Measurements from ENCODE around the gene ADGRB3.
"Not testable (repeated sequence)": the region's sequence is repeated elsewhere in the genome, so short reads cannot be mapped to it uniquely, and the experiment has no call there.

The ADGRB3 gene

DNA sequence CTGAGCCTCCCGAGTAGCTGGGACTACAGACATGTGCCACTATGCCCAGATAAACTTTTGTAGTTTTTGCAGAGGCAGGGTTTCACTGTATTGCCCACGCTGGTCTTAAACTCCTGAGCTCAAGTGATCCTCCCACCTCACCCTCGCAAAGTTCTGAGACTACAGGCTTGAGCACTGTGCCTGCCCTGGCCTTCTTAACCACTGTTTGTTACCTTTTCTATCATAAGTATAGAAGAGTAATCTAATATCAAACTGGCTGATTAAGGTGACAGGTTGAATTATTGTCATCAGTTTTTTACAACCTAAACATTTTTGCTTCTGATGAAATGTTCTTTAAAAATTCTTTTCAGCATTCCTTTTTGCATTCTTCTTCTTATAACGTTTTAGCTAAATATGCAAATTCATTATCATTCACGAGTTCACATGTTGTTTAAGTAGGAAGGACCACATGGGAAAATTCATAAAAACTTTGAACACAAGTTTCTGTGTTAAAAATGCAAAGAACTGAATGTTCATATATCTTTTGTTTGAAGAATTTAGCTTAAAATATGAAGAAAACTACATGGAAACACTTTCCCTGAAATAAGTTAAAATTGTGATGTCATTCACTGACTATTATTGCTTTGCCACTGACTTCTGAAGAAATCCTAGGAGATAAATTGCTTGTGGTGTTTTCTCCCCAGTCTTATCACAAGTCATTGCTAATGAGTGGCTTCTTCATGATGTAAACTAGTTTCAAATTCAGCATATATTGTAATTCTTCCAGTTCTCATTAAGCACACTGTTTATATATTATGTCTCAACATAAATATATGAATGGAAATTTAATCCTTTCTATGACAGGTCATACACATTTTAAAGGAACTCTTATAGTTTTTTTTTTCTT is 106.7 kb downstream of the ADGRB3 start:
- no peak for DNase-seq (ENCODE audit: low spot score)

DNA sequence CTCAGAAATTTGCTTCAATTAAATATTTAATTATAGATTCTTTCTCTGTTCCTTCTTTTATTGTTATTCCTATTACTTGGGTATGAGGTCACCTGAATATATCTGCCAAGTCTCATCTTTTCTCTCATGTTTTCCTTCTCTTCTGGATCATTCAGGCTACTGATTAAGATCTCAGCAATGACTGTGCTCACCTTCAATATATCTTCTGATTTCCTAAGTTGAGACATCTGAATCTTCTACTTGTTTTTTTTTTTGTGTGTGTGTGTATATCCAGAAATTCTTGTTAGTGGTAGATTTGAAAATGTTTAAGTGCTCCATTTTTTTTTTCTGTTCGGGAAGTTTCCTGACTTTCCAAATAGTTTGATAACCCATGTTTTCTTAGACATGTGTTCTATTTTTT is 108.0 kb downstream of the ADGRB3 start:
- no peak for DNase-seq (ENCODE audit: low spot score)

DNA sequence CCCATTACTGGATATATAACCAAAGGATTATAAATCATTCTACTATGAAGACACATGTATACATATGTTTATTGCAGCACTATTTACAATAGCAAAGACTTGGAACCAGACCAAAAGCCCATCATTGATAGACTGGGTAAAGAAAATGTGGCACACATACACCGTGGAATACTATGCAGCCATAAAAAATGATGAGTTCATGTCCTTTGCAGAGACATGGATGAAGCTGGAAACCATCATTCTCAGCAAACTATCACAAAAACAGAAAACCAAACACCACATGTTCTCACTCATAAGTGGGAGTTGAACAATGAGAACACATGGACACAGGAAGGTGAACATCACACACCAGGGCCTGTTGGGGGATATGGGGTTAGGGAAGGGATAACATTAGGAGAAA is 109.3 kb downstream of the ADGRB3 start:
- not testable (repeated sequence) for DNase-seq (ENCODE audit: low spot score)

DNA sequence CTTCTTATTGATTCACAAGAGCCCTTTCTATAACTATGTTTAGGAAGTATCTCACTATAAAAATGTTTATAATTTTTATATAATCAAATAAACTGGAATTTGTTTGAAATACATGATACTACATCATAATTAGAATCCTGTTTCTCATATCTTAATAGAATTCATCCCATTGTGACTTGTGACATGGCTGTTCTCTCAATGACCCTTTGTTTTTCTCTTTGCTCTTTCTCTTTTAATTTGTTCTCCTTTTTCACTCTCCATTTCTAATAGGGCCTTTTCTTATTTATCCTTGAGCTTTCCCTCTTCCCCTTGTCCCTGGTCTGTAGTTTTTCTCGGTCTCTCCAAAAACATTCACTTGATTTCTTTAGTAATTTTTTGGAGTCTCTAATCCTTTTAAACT is 111.3 kb downstream of the ADGRB3 start:
- no peak for DNase-seq (ENCODE audit: low spot score)

DNA sequence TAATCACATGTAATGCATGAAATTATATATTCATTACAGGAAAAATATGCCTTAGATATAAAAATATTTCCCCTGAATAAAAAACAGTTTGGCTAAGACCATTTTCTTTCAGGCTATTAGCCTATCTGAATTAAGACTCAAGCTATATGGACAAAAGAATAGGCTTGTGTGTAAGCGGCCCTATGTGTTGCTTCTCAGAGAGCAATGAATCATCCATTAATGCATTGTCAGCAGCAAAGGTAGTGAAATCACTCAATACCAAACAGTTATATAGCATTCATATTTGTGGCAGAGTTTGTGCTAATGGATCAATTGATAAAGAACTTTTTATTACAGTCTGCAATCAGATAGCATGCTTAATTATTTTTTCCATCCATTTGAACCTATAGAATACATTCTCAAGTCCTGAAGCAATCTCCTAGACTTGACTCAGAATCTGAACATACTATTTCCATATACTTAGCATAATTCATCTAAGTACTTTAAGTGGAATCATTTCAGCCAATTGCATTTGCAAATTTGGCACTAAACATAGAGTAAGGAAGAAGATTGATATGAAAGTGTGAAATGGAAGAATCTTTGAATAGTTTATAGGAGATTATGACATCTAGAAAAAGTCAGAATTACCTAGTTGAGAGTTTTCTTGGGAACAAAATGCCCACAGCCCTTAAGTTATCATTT is 112.2 kb downstream of the ADGRB3 start:
- no peak for DNase-seq (ENCODE audit: low spot score)

DNA sequence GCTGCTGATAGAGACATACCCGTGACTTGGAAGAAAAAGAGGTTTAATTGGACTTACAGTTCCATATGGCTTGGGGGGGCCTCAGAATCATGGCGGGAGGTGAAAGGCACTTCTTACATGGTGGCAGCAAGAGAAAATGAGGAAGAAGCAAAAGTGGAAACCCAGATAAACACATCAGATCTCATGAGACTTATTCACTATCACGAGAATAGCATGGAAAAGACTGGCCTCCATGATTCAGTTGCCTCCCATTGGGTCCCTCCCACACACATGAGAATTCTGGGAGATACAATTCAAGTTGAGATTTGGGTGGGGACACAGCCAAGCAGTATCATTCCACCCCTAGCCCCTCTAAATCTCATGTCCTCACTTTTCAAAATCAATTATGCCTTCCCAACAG is 112.8 kb downstream of the ADGRB3 start:
- DNase-seq (ENCODE audit: low spot score): not testable (repeated sequence)

DNA sequence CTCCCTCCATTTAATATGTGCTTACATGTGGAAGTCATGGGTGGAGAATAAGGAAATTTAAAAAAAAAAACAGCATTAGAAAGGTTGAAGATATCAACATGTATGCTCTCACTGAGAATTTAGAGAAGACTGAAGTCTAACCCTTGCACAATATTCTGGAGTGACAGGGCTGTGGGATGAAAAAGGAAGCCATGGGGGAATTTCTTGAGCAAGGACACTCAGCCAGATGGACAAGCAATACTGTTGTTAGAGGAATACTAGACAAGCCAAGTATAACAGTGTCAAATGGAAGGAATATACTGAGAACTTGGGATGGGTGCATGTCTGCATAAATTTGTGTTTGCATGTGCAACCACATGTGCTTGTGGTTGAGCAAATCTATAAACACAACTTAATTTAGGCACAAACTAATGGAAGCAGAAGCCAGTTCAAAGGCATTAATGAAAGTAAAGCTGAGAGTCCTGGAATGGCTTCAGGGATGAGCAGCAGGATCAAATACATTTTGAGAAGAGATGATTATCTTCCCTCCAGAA is 119.7 kb downstream of the ADGRB3 start:
- DNase-seq (ENCODE audit: low spot score): no peak

DNA sequence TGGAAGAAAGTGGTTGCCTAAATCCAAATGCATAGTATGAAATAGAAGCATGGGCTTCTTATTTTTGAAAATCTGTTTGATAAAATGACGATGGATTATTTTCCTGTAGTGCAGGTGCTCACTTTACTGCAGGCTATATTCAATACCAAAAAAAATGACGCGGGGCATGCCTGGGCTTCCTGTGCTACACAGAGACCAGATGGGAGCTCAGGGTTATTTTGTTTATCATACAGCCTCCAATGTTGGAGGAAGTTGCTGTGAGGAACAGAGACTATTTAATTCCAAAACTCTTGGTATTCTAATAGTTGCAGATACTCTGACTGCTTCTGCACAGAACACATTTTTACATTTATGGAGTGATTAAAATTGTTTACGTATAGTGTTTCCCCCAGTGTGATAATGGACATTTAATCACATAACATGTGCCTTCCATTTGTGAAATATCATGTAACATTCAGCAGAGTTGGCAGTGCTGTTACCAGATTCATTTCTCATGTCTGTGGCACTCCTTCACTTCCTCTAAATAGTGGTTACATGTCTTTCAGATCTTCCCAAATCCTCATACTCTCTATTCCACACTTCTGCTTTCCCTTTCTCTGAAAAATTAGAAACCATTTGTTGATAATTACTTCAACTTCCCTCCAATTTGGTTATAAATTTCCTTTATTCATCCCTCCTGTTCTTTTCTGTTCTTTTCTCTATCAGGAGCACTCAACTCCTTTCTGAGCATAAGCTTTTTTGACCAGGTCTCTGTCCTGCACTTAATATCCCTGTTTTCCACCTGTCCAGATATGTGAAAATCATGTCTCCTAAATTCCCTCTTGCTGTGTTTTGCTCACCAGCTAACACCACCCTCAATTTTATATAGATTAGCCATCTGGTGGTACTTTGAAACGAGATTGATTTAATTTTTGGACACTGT is 121.6 kb downstream of the ADGRB3 start:
- DNase-seq (ENCODE audit: low spot score): no peak

DNA sequence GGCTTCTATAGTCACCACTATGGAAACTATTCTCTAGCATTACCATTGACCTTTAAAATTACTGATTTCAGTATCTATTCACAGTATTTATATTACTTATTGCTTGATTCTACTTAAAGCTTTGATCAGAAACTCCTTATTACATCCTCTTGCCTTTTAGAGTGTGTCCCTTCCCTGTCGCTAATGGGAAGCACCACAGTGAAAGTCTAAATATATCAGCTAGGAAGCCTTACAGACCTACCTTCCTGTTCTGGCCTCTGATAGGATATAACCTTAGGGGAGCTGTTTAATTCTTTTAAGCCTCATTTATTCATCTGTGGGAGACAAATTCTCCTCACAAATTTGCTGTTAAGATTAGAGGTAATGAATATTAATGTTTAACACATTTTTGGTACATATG is 122.7 kb downstream of the ADGRB3 start:
- no peak for DNase-seq (ENCODE audit: low spot score)

DNA sequence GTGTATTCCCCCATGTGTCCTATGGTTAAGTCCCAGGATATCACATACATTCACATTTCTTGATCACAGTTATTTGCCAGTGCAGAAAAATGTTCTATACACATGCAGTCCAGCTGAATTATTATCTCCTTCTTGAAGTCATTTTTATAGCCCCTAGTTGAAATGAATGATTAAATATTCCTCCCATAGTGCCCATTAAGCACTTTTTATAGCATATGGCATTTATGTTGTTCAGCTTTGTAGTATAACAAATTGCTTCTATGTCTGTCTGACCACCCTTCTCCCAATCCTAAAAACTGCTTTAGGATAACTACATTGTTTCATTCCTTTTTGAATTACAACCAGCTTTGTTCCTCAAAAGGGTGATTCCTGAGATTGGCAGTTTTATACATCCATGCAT is 123.5 kb downstream of the ADGRB3 start:
- DNase-seq (ENCODE audit: low spot score): no peak

DNA sequence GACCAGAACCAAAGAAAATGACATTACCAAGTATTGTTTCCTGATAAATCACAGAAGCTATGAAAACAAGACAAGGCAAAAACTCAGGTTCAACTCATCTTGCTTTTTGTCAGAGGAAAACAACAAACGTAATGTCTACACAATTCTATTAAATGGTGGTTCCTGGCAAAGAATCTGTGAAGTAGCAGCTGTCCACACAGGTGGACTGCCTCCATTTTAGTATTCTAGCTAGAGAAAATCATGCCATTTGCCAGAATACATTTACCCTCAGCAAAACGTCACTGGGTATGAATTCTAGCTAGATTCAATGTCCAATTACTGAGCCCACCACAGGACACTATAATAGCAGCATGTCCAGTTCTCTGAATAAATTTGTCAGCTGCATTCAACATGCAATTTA is 125.4 kb downstream of the ADGRB3 start:
- no peak for DNase-seq (ENCODE audit: low spot score)

DNA sequence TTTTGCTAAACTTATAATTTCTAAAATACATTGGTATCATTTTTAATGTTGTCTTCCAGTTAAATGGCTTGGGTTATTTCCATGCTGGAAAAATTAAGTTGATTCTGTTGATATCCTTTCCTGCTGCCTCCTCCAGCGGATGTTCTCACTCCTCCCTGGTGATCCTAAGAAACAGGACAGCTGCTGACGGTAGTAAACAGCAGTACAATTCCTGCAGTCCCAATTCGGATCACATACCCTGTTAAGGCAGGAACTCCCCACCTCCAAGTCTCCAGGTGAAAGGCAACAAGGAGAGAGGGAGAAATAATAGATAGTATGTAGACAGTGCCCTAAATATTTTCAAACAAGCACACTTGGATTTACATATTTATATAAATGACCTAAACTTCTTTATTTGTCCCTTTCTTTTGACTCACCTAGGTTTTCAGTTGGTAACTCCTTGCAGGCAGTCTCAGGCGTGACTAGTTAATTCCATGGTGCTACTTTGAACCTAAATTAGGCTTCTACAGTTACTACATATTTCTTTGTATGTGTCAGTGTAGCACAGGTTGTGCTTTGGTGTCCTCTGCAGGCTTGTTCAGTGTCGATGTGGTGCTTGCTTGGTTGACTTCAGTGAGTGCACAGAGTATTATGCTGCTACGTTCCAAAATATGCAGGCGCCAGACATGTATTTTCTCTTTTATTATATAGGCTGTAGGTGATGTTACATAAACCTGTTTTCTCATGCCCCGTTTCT is 126.0 kb downstream of the ADGRB3 start:
- DNase-seq (ENCODE audit: low spot score): no peak

DNA sequence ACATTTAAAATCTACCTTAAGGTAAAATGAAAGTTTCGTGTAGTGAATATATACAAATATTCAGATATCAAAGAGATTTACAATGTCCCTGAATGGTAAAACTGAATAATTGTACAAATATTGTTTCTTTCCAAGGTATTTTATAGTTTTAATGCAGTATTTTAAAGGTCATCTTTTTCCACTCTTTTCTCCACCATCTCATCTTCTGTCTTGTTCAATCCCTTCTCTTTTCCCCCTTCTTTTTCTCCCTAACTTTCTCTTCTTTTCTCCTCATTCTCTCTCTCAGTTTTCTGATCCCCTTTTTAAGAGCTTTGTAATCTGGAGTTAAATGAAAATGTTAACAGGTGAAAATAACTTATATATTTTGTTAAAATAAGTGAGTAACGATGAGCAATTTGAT is 126.9 kb downstream of the ADGRB3 start:
- no peak for DNase-seq (ENCODE audit: low spot score)

DNA sequence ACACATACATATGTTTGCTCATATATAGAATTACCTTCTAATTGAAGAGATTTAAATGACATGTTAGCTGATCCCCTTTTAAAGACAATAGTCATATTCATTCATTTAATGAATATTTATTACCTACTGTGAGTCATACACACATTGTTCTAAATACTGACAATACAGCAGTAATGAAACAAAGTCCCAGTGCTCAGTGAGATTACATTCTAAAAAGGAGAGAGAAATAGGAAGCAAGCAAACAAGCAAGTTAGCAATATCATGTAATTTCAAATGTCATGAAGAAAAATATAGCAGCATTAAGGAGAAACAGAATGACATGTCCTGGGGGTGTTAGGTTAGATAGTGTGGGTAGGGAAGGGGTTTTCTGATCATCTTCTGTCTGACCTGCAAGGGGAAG is 136.3 kb downstream of the ADGRB3 start:
- no peak for DNase-seq (ENCODE audit: low spot score)

DNA sequence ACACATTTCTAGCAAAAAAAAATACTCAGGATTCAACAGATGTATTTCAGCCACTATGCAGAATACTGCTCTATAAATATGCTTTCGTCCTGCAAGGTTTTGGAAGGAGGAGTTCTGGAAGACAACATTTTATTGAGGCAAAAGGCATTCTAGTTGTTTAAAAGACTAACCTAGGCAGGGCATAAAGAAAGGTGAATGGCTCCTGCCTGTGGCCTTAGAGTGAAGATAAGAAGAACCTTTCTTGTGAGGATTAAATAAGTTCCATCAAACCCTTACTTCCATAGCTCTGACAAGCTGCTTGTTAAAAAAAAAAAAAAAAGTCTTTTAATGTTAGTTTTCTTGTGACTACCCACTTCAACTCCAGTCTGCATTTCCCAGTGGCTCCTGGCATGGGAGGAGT is 139.8 kb downstream of the ADGRB3 start:
- no peak for DNase-seq (ENCODE audit: low spot score)

DNA sequence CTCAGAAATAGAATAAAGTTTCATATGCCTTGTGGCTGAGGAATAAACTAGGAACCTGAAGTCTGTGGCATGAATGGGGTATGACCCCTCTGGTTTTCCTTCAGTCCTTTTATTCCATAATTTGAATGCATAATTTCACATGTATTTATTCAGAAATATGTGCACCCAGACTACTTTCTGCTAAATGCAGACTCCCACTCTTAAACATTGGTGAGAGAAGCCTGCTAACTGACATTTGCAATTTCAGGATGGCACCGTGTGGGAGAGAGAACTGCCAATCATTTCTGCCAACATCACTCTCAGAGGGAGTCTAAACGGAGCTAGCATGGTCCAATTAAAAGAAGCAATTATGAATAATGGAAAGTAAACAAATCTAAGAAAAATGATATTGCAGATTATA is 141.3 kb downstream of the ADGRB3 start:
- DNase-seq (ENCODE audit: low spot score): no peak

DNA sequence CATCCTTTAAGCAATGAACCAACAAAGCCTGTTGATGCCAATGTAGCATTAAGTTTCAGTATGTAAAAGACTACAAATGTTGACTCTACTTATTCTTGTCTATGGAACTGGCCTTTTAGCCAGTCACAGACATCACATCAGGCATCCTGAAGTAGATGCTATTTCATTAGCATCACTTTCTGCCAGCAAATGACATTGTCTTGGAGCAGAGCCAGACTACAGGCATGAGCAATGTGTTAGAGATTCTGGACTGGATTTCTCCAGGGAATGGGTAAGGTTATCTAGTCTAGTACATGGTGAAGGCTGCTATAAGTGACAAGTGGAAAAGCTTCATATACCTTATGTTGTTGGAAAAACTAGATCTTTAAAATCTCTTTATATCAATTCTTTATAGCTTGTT is 142.9 kb downstream of the ADGRB3 start:
- no peak for DNase-seq (ENCODE audit: low spot score)

DNA sequence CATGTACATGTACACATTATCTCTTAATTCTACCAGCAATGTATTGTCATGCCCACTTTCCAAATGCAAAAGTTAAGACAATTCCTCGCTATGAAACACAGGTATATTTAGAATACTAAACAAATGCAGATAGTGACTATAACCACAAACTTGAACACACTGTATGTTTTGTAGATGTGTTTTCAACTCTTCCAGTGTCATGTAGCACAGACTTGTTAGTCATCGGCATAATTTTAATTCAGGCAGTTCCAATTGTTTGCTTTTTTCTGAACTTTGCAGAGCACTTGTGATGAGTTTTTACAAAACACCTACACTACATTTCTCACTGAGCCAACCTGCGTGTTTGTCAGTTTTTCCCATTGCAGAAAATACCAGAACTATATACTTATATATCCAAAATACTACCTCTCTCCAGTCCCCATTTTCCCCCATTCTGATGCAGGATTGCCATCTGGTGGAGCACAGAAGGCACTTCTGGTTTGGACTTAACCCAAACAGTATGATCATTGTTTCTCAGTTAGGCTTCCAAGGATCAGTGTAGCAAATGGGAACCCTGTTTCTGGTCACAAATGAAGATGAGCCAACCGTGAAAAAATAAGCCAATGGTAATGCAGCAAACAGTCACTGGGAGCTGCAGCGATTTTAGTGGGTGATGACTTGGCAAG is 143.4 kb downstream of the ADGRB3 start:
- DNase-seq (ENCODE audit: low spot score): peak; percentile 16

DNA sequence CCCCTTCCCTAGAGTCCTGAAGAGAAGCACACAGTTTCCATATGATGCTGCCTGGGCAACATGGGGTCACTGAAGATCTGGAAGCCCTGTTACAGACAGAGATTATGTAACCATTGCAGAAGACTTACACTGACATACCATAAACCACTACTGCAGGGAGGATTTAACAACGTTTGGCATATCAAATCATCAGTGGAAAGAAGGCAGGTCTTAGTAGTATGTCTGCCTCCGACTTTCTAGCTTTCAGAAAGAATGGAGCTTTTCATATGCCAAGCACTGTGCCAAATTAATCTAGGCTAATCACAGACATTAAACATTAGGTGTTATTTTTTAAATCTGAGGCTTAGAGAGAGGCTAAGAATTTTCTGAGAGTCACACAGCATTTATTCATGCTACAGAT is 144.3 kb downstream of the ADGRB3 start:
- DNase-seq (ENCODE audit: low spot score): no peak

DNA sequence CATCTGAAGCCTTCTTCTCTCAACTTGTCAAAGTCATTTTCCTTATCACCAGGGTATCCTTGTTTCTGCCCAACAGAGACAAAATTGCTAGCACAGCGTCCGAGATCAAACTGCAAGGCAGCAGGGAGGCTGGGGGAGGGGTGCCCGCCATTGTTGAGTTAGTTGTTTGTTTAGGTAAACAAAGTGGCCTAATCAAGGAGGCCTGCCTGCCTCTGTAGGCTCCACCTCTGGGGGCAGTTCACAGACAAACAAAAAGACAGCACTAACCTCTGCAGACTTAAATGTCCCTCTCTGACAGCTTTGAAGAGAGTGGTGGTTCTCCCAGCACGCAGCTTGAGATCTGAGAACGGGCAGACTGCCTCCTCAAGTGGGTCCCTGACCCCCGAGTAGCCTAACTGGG is 155.0 kb downstream of the ADGRB3 start:
- not testable (repeated sequence) for DNase-seq (ENCODE audit: low spot score)

DNA sequence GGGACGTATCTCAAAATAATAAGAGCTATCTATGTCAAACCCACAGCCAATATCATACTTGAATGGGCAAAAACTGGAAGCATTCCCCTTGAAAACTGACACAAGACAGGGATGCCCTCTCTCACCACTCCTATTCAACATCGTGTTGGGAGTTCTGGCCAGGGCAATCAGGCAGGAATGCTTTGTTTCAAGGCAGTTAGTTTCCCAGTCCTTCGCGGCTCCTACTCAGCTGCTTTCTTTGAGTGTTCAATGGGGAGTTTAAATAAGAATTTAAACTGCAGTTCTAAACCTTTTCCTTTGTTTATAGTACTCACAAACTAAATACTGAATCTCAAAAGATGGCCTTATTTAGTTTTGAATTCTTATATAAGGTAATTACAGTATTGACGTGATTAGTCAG is 179.9 kb downstream of the ADGRB3 start:
- DNase-seq (ENCODE audit: low spot score): not testable (repeated sequence)

All from LoVo (cell line).